ENCODE measurements around the gene SLC66A3.

- TF ChIP-seq ARNT (IDR thresholded peaks at IDR 0.05) (no peak), TARDBP (IDR thresholded peaks at IDR 0.05) (no peak), FOXM1 (IDR thresholded peaks at IDR 0.05; ENCODE audit: borderline replicate concordance) (no peak), FOXK2 (IDR thresholded peaks at IDR 0.05) (no peak), ZNF384 (IDR thresholded peaks at IDR 0.05) (no peak), HDGF (IDR thresholded peaks at IDR 0.05; ENCODE audit: borderline replicate concordance) (no peak), BHLHE40 (IDR thresholded peaks at IDR 0.05; ENCODE audit: borderline replicate concordance) (no peak), SUZ12 (IDR thresholded peaks at IDR 0.05) (no peak)
- TF ChIP-seq, protein P1, sequence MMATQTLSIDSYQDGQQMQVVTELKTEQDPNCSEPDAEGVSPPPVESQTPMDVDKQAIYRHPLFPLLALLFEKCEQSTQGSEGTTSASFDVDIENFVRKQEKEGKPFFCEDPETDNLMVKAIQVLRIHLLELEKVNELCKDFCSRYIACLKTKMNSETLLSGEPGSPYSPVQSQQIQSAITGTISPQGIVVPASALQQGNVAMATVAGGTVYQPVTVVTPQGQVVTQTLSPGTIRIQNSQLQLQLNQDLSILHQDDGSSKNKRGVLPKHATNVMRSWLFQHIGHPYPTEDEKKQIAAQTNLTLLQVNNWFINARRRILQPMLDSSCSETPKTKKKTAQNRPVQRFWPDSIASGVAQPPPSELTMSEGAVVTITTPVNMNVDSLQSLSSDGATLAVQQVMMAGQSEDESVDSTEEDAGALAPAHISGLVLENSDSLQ (IDR thresholded peaks at IDR 0.05): no peak
Observed at GRCh38 chr2:11123001-11123809, 32.1 kb upstream of the SLC66A3 start.
